ENCODE data around the gene CWF19L2.

DNA sequence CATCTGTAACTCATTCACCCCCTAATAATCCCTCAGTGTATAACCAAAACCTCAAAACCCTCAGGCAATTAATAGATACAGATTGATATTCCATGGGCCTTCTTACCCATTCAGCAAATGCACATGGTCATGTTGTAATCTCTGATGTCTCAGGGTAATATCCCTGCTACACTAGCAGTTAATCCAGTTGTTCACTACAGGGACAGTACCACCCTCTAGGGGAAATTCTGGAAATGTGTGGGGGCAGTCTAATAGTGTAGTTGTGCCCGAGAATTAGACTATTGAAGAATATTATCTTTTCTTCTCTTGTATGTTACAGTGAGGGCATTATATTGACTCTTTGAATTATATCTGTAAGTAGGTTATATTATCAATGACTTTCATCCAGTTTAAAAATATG lies 175.4 kb downstream of the CWF19L2 start:
- TF ChIP-seq RAD21 (IDR thresholded peaks at IDR 0.05; ENCODE audit: low read depth) (no peak), POLR2A (IDR thresholded peaks at IDR 0.05; ENCODE audit: borderline replicate concordance, extremely low read depth, insufficient read depth, insufficient read length) (no peak), EZH2phosphoT487 (IDR thresholded peaks at IDR 0.05; ENCODE audit: borderline replicate concordance) (no peak), ZNF274 (IDR thresholded peaks at IDR 0.05; ENCODE audit: low read depth, low read length) (no peak), EZH2 (IDR thresholded peaks at IDR 0.05) (no peak), POLR2AphosphoS5 (IDR thresholded peaks at IDR 0.05; ENCODE audit: low read depth, low read length) (no peak), JUND (IDR thresholded peaks at IDR 0.05) (no peak), CEBPB (IDR thresholded peaks at IDR 0.05; ENCODE audit: low read depth) (no peak)
- TF ChIP-seq, protein P1, sequence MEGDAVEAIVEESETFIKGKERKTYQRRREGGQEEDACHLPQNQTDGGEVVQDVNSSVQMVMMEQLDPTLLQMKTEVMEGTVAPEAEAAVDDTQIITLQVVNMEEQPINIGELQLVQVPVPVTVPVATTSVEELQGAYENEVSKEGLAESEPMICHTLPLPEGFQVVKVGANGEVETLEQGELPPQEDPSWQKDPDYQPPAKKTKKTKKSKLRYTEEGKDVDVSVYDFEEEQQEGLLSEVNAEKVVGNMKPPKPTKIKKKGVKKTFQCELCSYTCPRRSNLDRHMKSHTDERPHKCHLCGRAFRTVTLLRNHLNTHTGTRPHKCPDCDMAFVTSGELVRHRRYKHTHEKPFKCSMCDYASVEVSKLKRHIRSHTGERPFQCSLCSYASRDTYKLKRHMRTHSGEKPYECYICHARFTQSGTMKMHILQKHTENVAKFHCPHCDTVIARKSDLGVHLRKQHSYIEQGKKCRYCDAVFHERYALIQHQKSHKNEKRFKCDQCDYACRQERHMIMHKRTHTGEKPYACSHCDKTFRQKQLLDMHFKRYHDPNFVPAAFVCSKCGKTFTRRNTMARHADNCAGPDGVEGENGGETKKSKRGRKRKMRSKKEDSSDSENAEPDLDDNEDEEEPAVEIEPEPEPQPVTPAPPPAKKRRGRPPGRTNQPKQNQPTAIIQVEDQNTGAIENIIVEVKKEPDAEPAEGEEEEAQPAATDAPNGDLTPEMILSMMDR (IDR thresholded peaks at IDR 0.05 in 2 of 3, conservative IDR thresholded peaks at IDR 0.05 in 1 of 3; ENCODE audit: borderline replicate concordance in 1 of 3, insufficient read depth in 1 of 3, low read depth in 2 of 3, low read length in 2 of 3): no peak
- TF ChIP-seq, protein P2, sequence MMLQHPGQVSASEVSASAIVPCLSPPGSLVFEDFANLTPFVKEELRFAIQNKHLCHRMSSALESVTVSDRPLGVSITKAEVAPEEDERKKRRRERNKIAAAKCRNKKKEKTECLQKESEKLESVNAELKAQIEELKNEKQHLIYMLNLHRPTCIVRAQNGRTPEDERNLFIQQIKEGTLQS (IDR thresholded peaks at IDR 0.05): no peak
- TF ChIP-seq, protein P3, sequence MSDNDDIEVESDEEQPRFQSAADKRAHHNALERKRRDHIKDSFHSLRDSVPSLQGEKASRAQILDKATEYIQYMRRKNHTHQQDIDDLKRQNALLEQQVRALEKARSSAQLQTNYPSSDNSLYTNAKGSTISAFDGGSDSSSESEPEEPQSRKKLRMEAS (IDR thresholded peaks at IDR 0.05): no peak

All from HCT116 (cell line).